AG04450 (cell line): ENCODE measurements around the gene SHTN1. TPM values are rescaled to one million over a fixed set of nuclear protein-coding genes. Genes with fewer than 3 reads are reported as not detected.

Experiments
- CTCF ChIA-PET: fragments of 300-600, 350-600 bp; formaldehyde crosslinking; extraction: SDS; loops from one replicate; lab custom pipeline; 2022; ENCODE audit warnings: antibody characterized with exemption, inconsistent platforms; lab: Charles Lee
- POLR2A ChIA-PET: fragments of 350-600 bp; formaldehyde crosslinking; extraction: SDS; loops from one replicate; lab custom pipeline; 2021; ENCODE audit warnings: antibody characterized with exemption, inconsistent platforms; lab: Yijun Ruan, JAX
- DNase-seq: peaks from one replicate; pipeline ENCODE4 v3.0.0-alpha.2; 2011; ENCODE audit warnings: low read depth, low spot score
- H3K27ac ChIP-seq: one replicate; pipeline ENCODE4 v1.5.1; 2012; ENCODE audit warnings: low read depth, low read length, control low read depth
- H3K27me3 ChIP-seq: one replicate; pipeline ENCODE4 v1.6.0; 2012; ENCODE audit warnings: low read length; ENCODE audit not compliant: control insufficient read depth, insufficient read depth
- H3K4me3 ChIP-seq: 2 replicates; pipeline ENCODE4 v1.5.1; 2011; ENCODE audit warnings: mild to moderate bottlenecking, low read depth, low read length, control low read depth
- H3K9me3 ChIP-seq: 2 replicates; pipeline ENCODE4 v1.5.1; 2012; ENCODE audit warnings: low read length; ENCODE audit not compliant: control insufficient read depth, insufficient read depth
- CTCF ChIP-seq: IDR thresholded peaks from 2 replicates; pipeline ENCODE4 v1.5.1; 2011; ENCODE audit warnings: low read depth, low read length, control low read depth, inconsistent platforms
- polyA plus RNA-seq: library from polyadenylated mRNA; depleted of rRNA; stranded (reverse); fragments of >200 nt; gene quantifications from 2 replicates; pipeline ENCODE4 v1.2.3, GENCODE V29; 2011

Gene SHTN1
- polyA plus RNA-seq, 1 experiment = 9.9 TPM

GRCh38 chr10:116952729-116953128, 52.3 kb downstream of the SHTN1 start:
- no peak for DNase-seq
- CTCF ChIA-PET = no interaction called here
- Histone ChIP-seq H3K9me3 (no peaks in the 10 kb centered on the region), H3K27ac (no peak overlapping the region), H3K4me3 (no peak overlapping the region), H3K27me3 (no peaks in the 10 kb centered on the region)
- no peak for TF ChIP-seq CTCF
- POLR2A ChIA-PET = no interaction called here

- H3K27me3 ChIP-seq = no peaks in the 10 kb centered on the region
- CTCF ChIA-PET = no interaction called here
- no peak for TF ChIP-seq CTCF
Observed at GRCh38 chr10:116948530-116948870, 56.5 kb downstream of the SHTN1 start.

GRCh38 chr10:116947841-116948529, 57.0 kb downstream of the SHTN1 start:
- Histone ChIP-seq H3K27ac (no peak overlapping the region), H3K27me3 (no peaks in the 10 kb centered on the region), H3K4me3 (no peak overlapping the region), H3K9me3 (no peaks in the 10 kb centered on the region)
- POLR2A ChIA-PET = interaction anchor here (1.2 to 1.5 kb wide), 2 partner anchors 26 to 59 kb away, joined by 6 to 8 read pairs; no protein-coding TSS in a partner anchor
- no peak for DNase-seq
- no peak for TF ChIP-seq CTCF
- CTCF ChIA-PET = interaction anchor here (1.0 to 1.5 kb wide), 4 partner anchors 13 to 227 kb away, joined by 3 to 5 read pairs (median 4); no protein-coding TSS in a partner anchor

More at GRCh38 chr10:116948530-116948870, 56.5 kb downstream of the SHTN1 start:
- Histone ChIP-seq H3K27ac (no peak overlapping the region), H3K9me3 (no peaks in the 10 kb centered on the region), H3K4me3 (no peak overlapping the region)
- POLR2A ChIA-PET = no interaction called here
- no peak for DNase-seq

- POLR2A ChIA-PET = no interaction called here
- Histone ChIP-seq H3K4me3 (no peak overlapping the region), H3K27ac (no peak overlapping the region), H3K27me3 (no peaks in the 10 kb centered on the region), H3K9me3 (no peaks in the 10 kb centered on the region)
- no peak for DNase-seq
- CTCF ChIA-PET = no interaction called here
- no peak for TF ChIP-seq CTCF
Observed at GRCh38 chr10:116944911-116945310, 60.1 kb downstream of the SHTN1 start.

GRCh38 chr10:116931806-116932205, 73.2 kb downstream of the SHTN1 start:
- H3K9me3 ChIP-seq = no peaks in the 10 kb centered on the region
- no peak for TF ChIP-seq CTCF
- POLR2A ChIA-PET = no interaction called here
- H3K27me3 ChIP-seq = no peaks in the 10 kb centered on the region
- CTCF ChIA-PET = no interaction called here
- DNase-seq = no peak
- H3K27ac ChIP-seq = no peak overlapping the region
- no peak overlapping the region for H3K4me3 ChIP-seq
